Activated naive CD4-positive, alpha-beta T cell treated with anti-CD3 and anti-CD28 coated beads, Interleukin-2, amount 10 ng/mL, durations not matched to agents 5 hours and 36 hours (primary cell): Measurements from ENCODE around the gene AMFR. TPM values are rescaled to one million over a fixed set of nuclear protein-coding genes. Genes with fewer than 3 reads are reported as not detected.

ENCODE experiments used
- total RNA-seq, 2 experiments: library from RNA; stranded (reverse); gene quantifications; one replicate each; pipeline ENCODE4 v1.2.3, GENCODE V29; 2021

AMFR gene
- total RNA-seq, result 10 to 100 TPM; 53.4 to 53.9 TPM

DNA sequence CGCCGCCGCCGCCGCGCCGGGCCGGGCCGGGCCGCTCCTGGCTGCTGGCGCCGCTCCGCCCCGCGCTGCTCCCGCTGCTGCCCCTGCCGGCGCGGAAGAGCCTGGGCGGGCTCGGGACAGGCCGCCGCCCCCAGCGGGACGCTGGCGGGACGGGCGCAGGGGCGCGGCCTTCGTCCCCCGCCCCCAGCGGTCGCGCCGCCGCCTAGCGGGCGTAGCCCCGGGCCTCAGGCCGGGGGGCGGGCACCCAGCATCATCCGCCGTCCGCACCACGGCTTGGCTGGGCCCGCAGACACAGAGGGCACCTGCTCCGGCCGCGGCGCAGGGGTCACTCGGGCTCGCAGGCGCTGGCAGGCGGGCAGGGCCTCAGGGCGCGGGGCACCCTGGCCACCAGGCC is at the start of gene AMFR:
AMFR (minus strand) TSS at position 107 of the 394 bp plus-strand sequence. CDS start 218 bp downstream, outside the sequence.

DNA sequence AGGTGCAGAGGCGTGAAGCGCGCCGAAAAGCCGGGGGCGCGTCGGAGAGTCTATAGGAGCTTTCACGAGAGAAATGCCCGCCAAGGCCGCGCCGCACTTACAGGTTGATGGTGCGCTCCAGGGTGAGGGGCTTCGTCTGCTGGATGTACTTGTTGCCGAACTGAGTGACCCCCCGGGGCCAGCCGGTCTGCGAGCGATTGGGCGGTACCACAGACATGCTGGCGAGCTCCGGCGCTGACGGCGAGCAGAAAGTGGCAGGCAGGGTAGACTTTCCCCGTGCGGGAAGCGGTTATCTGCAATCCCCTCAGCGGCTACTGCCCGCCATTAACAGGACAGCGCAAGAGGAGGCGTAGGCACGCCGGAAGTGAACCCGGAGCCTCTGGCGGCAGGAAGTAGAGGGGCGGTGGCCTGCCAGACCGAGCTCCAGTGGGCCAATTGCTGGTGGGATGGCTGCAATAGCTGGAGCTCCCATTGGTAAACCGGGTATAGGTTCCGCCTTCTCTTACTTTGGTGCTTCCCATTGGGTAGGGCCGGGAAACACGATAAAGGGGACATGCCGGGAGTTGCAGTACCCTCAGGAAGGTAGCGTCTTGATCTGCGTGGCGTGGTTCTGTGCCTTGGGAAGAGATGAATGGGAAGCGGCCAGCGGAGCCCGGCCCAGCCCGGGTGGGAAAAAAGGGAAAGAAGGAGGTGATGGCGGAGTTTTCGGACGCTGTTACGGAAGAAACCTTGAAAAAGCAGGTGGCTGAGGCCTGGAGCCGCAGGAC is 25.8 kb upstream of the AMFR start, which contains the start of the genes NUDT21 and OGFOD1:
NUDT21 (minus strand) TSS at position 347 of the 767 bp plus-strand sequence; CDS start at position 217, 130 bp downstream.
OGFOD1 (plus strand) TSS at position 569 of the 767 bp plus-strand sequence; CDS start at position 628, 59 bp downstream.

Other genes starting within 250 kb of the AMFR start
- gene GNAO1, start 234.1 kb downstream of the AMFR start, total RNA-seq, result 1 to 10 TPM; 1.4 to 1.5 TPM
- gene NUDT21, start 25.8 kb upstream of the AMFR start, total RNA-seq, result 100 to 1,000 TPM; 175 TPM
- gene OGFOD1, start 26.0 kb upstream of the AMFR start, total RNA-seq, result 10 to 100 TPM; 34.8 to 37.1 TPM
- 10 to 100 TPM; 21.7 to 22.4 TPM for gene BBS2, start 94.5 kb upstream of the AMFR start, total RNA-seq
- gene MT4, start 139.5 kb upstream of the AMFR start, total RNA-seq, result not detected
- 1 to 10 TPM; 4.3 to 4.8 TPM for gene MT3, start 164.0 kb upstream of the AMFR start, total RNA-seq
- gene MT2A, start 183.0 kb upstream of the AMFR start, total RNA-seq, result 10 to 100 TPM; 46.6 to 52.2 TPM
- 10 to 100 TPM; 15.5 to 21.7 TPM for gene MT1E, start 200.2 kb upstream of the AMFR start, total RNA-seq
- not detected for gene MT1M, start 207.1 kb upstream of the AMFR start, total RNA-seq
- gene MT1A, start 213.1 kb upstream of the AMFR start, total RNA-seq, result not detected
- gene MT1B, start 226.3 kb upstream of the AMFR start, total RNA-seq, result not detected
- 10 to 100 TPM; 22.0 to 23.7 TPM for gene MT1F, start 232.4 kb upstream of the AMFR start, total RNA-seq
- gene MT1G, start 242.5 kb upstream of the AMFR start, total RNA-seq, result 1 to 10 TPM; 3.2 to 4.7 TPM
- gene MT1H, start 244.3 kb upstream of the AMFR start, total RNA-seq, result not detected